ENCODE results near the gene SMTNL2. TPM values are rescaled to one million over a fixed set of nuclear protein-coding genes. Genes with fewer than 3 reads are reported as not detected.

The SMTNL2 gene
- total and polyA plus RNA-seq, 2 of the 4 experiments (the other 2 are of a cell fraction): not detected

DNA sequence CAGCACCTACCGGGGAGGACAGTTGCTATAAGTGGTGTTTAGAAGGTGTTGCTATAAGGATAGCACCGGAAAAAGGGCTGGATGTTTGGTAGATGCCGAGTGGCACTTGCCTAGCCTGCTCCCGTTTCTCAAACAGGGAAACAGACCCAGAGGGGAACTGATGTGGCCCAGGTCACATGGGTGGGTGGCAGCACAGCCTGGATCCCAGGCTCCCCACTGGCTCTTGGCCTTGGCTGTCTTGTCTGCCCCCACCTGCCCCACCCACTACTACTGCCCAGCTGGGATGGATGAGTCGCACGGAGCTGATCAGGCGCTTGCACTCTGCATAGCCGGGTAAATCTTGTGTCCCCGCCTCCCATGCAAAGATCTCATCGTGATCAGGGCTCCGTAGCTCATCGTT is 7.2 kb downstream of the SMTNL2 start:
- H3K4me2 ChIP-seq (ENCODE audit: low read depth, low read length): no peak overlapping the region
- 17% methylated on average over 6 of the region's 12 CpGs; no CpG with 5 or more reads in 1 of the 2 experiments for WGBS, 2 experiments (ENCODE audit: extremely low coverage in 2 of 2, insufficient read length in 1 of 2)
- H3K9me1 ChIP-seq (ENCODE audit: insufficient read depth, low read length): no peaks in the 10 kb centered on the region
- in situ Hi-C loops (cut with MboI; ENCODE audit: low sequenced_read_pairs): no loop called here
- TF ChIP-seq, protein P1, sequence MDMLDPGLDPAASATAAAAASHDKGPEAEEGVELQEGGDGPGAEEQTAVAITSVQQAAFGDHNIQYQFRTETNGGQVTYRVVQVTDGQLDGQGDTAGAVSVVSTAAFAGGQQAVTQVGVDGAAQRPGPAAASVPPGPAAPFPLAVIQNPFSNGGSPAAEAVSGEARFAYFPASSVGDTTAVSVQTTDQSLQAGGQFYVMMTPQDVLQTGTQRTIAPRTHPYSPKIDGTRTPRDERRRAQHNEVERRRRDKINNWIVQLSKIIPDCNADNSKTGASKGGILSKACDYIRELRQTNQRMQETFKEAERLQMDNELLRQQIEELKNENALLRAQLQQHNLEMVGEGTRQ (IDR thresholded peaks at IDR 0.05; ENCODE audit: low read depth, low read length): 0 out of 2 replicates have a peak, but pooled peaks have one; percentile 22
- TF ChIP-seq RFX5 (IDR thresholded peaks at IDR 0.05; ENCODE audit: low read depth, low read length): no peak
- intact Hi-C loops (cut with micrococcal nuclease): no loop called here
- no peak overlapping the region for H2BK5ac ChIP-seq (ENCODE audit: low read depth, low read length, poor library complexity, severe bottlenecking)
- H4K20me1 ChIP-seq (ENCODE audit: insufficient read depth, low read length): no peaks in the 10 kb centered on the region
- BruUV-seq (replicated peaks): no TSS peak
- no peak overlapping the region for H2BK20ac ChIP-seq (ENCODE audit: low read depth, low read length)
- no peak overlapping the region for H4K8ac ChIP-seq (ENCODE audit: low read depth in 2 of 2, low read length in 2 of 2)
- no peak overlapping the region for H3K56ac ChIP-seq (ENCODE audit: extremely low read depth, insufficient read depth, low read length)
- H2AFZ ChIP-seq (replicated peaks; ENCODE audit: low read length, poor library complexity): no peak overlapping the region
- no peak overlapping the region for H3K23ac ChIP-seq (ENCODE audit: low read depth, low read length)
- peaks cover 44% of the 10 kb centered on the region for H3K27me3 ChIP-seq (ENCODE audit: control insufficient read depth, insufficient read depth, low read length)
- DNase-seq (peak; percentile 53), ATAC-seq (ENCODE audit: low read depth) (peak; percentile 89)
- dilution Hi-C loops (cut with HindIII; ENCODE audit: low sequenced_read_pairs, unreplicated experiment): no loop called here
- no peak overlapping the region for H2BK120ac ChIP-seq (ENCODE audit: low read depth, low read length)
- H3K79me1 ChIP-seq (ENCODE audit: low read depth in 1 of 2, low read length in 2 of 2): no peaks in the 10 kb centered on the region
- H2BK15ac ChIP-seq (ENCODE audit: low read depth, low read length): no peak overlapping the region
- no peak overlapping the region for H3K4me3 ChIP-seq (ENCODE audit: insufficient read depth, low read depth, low read length)
- H4K5ac ChIP-seq (ENCODE audit: low read depth, low read length): no peak overlapping the region
- H3K9ac ChIP-seq (ENCODE audit: low read depth, low read length): no peak overlapping the region
- peaks cover 4% of the 10 kb centered on the region; the same call in 1 of the 2 replicates for H3K4me1 ChIP-seq (ENCODE audit: control insufficient read depth, insufficient read depth, low read length)
- no peak overlapping the region for H4K91ac ChIP-seq (ENCODE audit: insufficient read depth, low read depth, low read length)
- POLR2A ChIA-PET (ENCODE audit: unreplicated experiment): no interaction called here
- H2AK9ac ChIP-seq (replicated peaks; ENCODE audit: low read depth, low read length, poor library complexity): no peak overlapping the region
- H3K9me3 ChIP-seq (ENCODE audit: control insufficient read depth, insufficient read depth, low read length): no peaks in the 10 kb centered on the region
- no peaks in the 10 kb centered on the region for H3K36me3 ChIP-seq (ENCODE audit: control insufficient read depth, insufficient read depth, low read length)
- H2AK5ac ChIP-seq (ENCODE audit: low read depth, low read length): no peak overlapping the region
- CTCF ChIA-PET: no interaction called here
- no peak overlapping the region for H3K18ac ChIP-seq (ENCODE audit: low read depth, low read length)
- H3K4ac ChIP-seq (ENCODE audit: low read depth, low read length): no peak overlapping the region
- no peak overlapping the region for H3K14ac ChIP-seq (replicated peaks; ENCODE audit: low read depth, low read length)
- no peak overlapping the region for H3K27ac ChIP-seq (ENCODE audit: insufficient read depth, low read length)

Measured in IMR-90 (cell line).